Stimulated activated CD8-positive, alpha-beta memory T cell treated with anti-CD3 and anti-CD28 coated beads, Interleukin-4, amount 100 ng/mL, for 48 hours (primary cell): ENCODE results near the gene TMEM132E.

ENCODE experiments used
- DNase-seq: peaks from one replicate; pipeline ENCODE4 v3.0.0-alpha.2; 2020

Gene TMEM132E

DNA sequence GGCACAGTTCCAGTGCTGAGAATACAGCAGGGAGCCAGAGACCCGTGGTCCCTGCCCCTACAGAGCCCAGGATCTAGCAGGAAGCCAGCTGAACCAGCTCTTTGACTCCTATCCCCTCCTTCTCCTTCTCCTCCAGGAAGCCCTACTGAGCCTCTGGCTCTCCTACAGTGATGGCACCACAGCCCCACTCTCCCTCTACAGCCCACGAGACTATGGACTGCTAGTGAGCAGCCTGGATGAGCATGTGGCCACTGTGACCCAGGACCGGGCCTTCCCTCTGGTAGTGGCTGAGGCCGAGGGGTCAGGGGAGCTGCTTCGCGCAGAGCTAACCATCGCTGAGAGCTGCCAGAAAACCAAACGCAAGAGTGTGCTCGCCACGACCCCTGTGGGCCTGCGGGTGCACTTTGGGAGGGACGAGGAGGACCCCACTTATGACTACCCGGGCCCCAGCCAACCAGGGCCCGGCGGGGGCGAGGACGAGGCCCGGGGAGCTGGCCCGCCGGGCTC lies 57.7 kb downstream of the TMEM132E start:
- no peak for DNase-seq

DNA sequence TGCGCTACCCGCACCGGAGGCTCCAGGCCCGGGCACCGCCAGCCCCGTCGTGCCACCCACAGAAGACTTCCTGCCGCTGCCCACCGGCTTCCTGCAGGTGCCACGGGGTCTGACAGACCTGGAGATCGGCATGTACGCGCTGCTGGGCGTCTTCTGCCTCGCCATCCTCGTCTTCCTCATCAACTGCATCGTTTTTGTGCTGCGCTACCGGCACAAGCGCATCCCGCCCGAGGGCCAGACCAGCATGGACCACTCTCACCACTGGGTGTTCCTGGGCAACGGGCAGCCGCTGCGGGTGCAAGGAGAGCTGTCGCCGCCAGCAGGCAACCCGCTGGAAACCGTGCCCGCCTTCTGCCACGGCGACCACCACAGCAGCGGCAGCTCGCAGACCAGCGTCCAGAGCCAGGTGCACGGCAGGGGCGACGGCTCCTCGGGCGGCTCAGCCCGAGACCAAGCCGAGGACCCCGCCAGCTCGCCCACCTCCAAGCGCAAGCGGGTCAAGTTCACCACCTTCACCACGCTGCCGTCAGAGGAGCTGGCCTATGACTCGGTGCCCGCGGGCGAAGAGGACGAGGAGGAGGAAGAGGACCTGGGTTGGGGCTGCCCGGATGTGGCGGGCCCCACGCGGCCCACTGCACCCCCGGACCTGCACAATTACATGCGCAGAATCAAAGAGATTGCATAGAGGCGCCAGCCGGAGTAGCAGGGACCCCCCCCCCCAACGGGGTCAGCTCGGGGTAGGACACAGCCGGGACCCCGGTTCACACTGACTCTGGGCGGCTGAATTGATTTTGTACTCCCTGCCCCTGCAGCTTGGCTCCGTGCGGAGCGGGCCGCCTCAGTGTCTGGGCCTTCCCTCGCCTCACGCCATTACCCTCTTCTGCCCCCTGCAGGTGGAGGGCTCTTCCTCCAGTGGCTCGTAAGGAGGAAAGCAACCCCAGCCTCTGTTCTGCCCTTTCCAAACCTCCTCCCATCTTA lies 58.5 kb downstream of the TMEM132E start:
- peak; percentile 88 for DNase-seq

DNA sequence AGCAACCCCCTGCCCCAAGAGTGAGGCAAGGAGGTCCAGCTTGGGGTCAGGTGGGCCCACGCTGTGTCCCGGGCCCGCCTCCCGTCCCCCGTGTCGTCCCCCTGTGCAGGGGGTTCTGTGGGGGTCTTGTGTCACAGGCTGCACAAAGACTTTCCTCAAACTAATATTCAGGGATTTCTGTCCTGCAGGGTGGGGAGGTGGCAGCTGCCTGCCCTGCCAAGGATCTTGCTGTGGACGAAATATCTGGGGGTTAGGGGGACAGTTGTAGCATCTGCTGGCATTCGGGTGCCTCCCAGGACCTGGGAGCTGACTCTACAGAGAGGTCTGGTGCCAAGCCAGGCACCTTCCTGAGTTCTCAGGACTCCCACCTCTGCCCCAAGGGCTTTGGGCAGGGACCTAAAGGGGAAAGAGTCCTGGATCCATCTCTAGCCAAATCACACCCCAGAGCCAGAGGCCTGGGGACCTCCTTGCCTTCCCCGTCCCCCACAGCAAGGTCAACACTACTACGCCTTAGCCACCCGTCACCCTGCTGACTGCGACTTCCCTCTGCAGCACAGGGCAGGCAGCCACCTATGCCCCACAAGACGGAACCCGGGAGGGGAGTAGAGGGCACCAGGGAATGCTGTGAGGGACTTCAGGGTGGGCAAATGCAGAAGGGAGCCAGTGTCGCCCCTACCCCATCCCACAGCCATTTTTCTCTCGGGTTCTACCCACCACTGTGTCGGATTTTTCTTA lies 59.3 kb downstream of the TMEM132E start:
- no peak for DNase-seq

DNA sequence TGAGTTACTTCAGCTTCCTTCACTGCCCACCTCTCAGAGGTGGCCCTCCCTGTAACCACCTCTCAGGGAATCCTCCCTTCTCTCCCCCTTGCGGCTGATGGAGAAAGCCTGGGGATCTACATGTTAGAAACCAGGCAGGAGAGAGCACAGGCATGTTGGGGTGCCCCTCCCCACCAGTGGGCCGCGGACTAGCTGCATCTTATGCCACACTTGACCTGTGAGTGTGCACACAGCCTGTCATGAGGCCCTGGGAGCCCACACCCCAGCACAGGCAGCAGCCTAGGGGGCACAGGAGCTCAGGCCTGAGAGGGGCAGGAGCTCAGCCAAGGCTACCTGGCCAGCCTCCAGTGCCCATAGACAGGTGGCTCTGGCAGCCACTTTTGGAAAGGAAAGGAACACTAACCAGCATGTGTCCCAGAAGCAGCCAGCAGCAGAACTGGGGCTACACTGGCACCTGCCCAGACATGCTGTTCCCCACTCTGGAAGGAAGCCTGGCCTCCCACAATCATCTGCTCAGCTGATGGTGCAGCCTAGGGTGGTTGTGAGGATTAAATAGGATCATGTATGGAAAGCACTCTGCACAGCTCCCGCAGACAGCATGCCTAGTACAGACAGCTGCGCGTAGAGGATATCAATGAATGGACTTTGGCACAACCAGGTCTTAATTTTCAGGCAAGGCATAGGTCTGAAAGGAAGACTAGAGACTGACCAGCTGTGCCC lies 60.5 kb downstream of the TMEM132E start:
- no peak for DNase-seq

DNA sequence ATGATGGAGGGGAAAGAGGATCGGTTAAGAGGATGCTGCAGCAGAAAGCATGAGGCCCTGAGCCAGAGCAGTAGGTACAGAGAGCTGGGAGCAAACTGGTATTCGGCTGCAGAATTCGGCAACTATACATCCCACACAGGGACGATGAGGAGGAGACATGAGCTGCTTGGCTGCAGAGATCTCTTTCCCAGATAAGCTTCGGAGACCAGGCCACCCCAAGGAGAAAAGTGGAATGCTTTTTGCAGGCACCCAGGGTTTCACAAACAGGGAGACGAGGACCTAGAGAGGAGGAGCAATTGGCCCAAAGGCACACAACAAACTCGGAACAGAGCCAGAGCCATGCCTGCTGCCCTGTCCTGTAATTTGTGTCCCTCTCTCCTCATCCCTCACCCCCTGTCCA lies 62.0 kb downstream of the TMEM132E start:
- no peak for DNase-seq

DNA sequence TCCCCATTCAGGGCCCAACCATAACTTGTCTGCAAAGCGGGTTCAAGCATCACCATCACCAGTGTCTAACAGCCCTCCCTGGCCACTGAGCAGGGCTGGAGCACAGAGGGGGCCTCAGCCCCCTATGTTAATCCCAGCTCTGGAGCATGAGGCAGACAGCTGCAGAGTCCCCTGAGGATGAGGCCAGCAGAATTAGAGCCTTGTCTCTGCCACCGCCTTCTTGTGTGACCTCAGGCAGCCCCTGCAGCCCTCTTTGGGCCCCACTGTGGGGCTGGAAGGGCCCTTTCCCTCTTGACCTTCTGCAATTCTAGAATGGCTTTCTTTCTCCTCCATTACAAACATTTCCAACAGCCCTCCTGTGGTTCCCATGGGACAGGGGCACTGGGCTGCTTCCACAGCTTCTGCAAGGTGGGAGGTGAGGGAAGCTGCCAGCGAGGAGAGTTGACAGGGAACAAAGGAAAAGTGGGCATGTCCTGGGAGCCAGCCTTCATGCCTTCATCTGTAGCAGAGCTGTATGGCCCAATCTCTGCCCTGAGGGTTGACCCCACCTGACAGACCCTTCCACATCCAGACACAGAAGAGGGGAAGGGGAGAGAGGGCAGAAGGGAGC lies 65.7 kb downstream of the TMEM132E start:
- no peak for DNase-seq

DNA sequence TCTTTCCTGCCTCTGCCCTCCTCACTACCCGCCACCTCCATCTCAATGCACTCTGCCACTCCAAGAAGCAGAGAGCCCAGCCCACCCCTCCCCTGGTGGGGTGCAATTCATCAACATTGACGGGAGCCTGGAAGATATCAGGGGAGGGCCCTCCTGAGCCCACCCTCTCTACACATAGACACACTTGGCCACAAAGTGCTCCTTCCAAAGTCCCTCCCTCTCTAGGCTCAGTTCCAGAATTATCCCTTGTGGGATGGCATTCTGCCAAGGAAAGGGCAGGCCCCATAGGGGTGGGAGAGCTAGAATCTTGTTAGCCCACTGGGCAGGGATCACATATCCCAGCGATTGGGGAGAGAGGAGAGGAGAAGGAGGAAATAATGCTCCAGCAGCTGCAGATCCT lies 66.2 kb downstream of the TMEM132E start:
- DNase-seq, result no peak

DNA sequence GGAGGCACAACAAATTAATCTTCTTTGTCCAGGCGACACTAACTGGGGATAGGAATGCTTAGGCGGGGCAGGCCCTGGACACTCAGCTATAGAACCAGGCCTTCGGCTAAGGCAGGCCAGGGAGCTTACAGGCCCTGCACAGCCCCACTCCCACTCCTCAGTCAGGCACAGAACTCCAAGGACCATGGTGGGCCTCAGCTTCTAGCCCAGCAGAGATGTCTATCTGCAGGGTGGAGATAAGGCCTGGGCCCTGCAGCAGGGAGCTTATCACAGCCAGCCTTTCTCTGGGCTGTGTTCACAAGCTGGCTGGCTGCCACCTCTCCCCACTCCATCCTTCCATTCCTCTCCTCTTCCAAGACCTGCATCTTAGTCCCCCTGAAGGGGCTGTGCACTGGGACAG lies 68.1 kb downstream of the TMEM132E start:
- no peak for DNase-seq

DNA sequence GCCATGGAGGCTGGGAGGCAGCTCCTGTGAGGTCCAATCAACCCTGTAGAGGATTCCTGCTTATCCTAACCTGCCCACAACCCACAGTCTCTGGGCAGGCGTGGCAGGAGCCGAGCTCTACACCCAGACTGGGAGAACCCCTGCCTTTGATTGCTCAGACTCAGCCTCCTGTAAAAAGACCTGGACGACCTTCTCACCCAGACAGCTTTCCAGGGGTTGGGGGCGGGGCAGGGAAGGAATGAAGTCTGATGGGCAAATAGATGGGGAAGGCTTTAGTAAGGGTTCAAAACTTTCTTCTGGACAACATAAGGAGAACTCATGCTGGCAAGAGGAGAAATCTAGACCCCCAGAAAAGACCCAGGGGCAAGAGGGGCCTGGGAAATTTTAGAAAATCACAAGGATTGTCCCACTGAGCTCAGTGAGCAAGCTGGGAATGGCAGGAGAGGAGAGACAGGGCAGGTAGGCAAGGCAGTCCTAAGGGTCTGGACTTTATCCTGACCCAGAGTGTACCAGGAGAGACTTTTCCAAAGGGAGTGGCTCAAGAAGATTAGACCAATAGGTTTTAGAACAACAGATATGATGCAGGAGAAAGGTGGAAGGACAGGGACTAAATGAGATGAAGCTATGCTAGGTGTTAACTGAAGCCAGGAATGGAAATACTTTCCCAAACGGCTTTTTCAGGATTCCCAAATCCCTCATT lies 70.8 kb downstream of the TMEM132E start:
- no peak for DNase-seq

DNA sequence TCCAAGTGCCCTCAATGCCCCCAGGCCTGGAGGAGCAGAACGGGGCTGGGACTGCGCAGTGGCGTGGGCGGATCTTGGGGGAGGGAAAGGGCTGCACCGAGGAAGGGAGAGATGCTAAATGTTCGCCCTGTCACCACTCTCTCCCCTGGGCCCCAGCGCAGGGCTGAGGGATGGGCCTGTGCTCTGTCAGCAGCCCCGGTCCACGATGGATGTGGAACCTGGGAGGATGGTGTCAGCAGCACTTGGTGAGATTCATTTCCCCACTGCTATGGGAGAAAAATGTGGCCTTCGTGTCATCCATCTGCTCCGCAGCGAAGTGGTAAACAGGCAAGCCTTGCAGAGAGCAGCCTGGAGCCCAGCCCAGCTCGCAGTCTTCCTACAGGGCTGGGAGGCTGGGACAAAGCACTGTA lies 72.0 kb downstream of the TMEM132E start:
- DNase-seq, result no peak

DNA sequence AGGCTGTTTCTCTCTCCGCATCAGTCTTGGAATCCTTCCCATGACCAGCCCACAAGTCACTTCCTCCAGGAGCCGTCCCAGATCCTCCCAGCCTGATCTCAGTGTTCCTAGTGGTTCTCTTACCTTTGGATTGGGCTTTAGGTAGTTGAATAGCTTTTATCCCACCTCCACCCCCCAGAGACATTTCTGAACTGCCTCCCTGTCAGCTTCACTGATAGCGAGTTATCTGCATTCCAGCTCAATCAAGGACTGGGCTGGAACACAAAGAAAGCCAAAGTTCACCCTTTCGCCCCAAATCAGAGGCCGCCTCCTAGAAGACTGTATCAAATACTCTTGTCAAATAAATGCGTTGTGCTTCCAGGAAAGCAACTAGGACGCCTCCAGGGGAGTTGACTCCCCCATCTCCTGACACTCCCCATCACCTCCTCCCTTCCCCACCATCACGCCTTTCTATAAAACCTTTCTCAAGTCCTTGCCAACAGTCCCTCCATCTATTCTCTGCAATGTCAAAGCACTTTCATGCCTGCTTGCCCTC lies 72.7 kb downstream of the TMEM132E start:
- DNase-seq, result no peak

DNA sequence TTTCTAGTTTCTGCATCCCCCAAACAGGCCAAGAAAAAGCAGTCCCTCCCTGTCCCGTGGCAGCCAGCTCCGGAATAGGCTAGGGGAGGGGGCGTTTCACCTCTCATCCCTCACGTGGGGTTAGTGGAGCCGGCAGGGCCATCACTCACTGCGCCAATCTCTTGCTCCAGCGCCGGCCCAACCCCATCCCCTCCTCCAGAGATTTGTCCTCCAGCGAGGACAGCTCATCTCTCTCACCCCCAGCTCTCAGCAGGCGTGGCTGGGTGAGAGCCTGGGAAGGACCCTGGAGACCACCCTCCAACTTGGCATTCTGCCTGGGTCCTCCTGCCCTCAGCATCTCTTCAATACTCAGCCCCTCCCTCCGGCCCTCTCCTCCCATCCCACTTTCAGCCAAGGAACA lies 74.1 kb downstream of the TMEM132E start:
- DNase-seq, result no peak

DNA sequence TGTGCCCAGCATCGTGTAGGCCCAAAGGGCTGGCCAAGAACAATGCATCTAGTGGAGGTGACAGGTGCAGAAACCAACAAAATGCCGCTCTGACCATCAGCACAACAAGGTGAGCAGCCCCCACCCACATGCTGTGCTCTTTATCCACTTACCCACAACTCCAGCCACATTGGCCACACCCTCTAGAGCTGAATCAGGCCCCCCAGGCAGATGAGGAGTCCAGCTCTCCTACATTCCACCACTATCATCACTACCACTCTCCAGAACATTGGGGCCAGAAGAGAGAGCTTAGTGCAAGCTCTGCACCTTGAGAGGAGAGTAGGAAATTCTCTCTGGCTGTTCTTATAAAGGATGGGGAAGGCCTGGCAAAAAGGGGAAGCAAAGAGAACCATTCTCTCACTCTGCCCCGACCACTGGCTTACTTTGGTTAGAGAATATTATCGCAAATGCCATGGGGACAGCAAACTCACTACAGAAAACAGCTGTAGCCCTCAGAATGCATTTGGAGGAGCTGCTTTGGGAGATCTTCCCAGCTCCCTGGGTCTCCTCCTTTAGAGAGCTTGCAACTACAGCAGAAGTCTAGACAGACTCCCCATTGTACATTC lies 75.0 kb downstream of the TMEM132E start:
- no peak for DNase-seq

DNA sequence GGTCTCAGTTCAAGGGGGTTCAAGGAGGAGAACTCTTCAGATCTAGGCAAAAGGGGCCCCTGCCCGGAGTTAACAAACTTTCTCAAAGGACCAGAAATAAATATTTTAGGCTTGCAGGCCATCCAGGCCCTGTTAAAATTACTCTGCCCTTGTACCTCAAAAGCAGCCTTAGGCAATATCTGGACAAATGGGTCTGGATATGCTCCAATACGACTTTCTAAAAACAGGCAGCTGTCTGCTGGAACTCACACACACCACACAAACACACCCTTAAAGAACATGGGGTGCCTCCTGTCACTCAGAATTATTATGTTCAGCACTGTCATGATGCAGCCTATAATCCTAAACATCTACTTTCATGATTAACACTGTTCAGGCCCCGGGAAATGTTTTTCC lies 75.5 kb downstream of the TMEM132E start:
- no peak for DNase-seq

DNA sequence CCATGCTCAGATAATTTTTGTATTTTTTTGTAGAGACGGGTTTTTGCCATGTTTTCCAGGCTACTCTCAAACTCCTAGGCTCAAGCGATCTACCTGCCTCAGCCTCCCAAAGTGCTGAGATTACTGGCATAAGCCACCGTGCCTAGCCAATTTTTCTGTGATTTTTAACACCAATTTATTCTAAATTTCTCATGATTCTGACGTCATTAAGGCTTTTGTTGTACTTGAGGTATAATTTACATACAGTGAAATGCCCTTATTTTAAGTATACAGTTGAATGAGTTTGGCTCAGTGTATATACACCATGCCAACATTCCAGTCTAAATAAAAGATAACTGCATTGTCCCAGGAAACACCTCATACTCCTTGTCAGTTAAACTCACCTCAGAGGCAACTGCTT lies 77.4 kb downstream of the TMEM132E start:
- no peak for DNase-seq

DNA sequence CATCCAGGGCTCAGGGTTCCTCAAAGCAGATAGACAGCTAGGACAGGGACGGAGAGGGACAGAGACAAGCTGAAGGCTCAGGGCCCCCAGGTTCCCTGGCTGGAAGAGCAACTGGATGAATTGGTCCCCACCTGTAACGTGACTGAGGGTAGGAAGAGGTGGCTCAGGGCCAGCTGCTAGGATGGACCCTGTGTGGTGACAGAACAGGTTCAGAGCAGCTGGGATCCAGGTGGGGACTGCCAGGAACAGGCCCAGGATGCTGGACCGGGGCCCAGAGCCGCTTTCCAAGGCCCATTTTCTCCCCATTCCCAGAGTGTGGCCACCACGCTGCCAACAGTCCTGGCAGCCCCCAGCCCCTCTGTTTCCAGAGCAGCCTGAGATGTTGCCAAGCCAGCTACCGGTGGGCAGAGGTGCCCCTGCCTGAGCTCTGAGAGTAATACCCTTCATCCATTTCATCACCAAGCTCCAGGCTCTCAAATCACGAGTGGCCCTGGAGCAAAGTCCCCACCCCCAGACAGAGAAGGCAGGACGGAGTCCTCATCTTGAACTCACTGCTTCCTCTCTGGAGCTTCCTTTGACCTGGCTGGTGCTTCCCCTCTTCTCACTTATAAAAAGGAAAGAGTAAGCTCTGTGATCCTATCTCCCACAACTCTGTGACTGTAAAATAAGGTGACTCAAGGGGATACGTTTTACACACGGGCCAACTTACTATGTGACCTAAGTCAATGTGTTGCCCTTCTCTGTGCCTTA lies 79.6 kb downstream of the TMEM132E start:
- DNase-seq, result no peak

DNA sequence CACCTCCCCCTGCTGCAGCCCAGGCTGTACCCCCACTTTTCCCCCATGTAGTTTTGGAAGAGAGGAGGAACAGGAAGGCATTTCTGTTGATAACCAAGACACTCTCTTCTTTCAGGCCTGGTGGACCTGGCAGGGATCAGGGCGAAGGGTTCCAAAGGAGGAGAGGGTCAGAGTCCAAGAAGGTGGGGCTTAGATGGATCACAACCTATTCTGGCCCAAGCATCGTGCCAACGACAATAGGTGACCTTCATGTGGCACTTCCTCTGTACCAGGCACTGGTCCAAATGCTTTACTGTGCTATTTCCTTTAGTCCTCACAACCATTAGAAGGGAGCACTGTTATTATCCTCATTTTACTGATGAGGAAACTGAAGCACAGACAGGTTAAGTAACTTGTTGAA lies 84.3 kb downstream of the TMEM132E start:
- DNase-seq, result no peak

DNA sequence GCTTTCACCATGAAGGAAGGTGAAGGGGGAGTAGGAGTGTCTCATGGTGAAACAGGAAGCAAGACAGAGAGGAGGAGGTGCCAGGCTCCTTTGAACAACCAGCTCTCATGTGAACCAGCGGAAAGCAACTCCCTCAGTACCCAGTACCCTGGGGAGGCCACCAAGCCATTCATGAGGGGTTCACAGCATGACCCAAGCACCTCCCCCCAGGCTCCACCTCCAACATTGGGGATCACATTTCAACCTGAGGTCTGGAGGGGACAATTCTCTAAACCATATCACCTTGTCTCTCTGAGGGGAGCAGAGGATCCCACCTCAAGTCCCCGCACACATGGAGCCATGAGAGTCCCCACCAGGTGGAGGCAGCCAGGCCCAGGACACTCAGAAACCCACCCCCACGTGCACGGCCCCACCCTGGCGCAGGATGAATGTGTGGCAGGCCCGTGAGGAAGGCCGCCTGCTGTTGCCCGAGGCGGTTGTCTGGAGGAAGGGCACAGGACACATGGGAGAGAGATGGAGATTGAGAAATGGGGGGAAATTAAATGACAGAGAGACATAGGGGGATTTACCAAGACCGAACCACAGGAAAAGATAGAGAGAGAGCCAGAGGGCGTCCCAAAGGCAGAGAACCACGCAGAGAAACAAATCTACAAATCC lies 85.9 kb downstream of the TMEM132E start:
- no peak for DNase-seq

DNA sequence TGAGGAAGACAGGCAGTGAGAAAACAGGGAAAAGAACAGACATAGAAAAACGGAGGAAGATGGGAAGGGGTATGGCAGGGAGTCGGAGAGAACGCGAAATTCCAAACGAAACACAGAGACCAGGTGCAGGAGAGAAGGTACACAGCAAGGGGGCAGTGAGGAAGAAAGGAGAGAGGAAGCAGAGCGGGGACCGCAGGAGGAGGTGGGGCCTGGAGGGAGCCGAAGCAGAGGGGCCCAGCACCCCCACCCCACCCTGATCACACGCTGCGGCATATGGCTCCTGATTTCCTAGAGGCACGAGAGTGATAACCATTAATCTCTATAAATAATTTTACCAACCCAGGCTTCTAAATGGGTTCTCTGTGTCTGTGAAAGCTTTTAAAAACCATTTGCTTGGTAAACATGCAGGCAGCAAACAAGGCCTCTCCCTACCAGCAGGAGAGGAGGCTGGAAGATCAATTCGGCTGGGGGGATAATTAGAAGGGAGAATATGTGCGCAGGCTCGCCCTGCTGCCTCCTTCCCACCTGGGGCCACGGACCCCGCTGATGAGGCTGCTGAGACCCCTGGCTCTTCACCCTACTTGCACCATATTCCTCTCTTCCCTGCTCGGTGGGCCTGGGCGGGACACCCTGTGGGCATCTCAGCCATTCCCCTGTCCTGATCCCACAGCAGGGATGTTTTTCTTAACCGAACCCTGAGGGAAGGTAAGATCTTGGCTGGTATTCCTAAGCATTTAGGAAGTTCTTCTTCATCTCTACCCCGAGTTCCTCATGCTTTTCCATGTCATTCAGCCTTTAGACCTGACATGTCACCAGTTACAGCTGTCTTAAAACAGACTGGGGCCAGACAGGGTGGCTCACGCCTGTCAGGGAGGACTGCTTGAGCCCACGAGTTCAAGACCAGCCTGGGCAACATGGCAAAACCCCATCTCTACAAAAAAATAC lies 86.7 kb downstream of the TMEM132E start:
- DNase-seq, result no peak
